GM12878 (cell line): ENCODE data around the gene METTL23. TPM values are rescaled to one million over a fixed set of nuclear protein-coding genes. Genes with fewer than 3 reads are reported as not detected.

Experiments
- ATAC-seq: fragments of 200-7000 bp; cut with Tn5 transposase; 3 replicates; pipeline ENCODE4 v1.9.1; 2020; ENCODE audit warnings: mild to moderate bottlenecking, moderate library complexity
- BruUV-seq: library from RNA; stranded (reverse); fragments of 400-500 nt; replicated peaks from 2 replicates; lab custom pipeline; 2021; lab: Mats Ljungman, UMichigan
- CTCF ChIA-PET: fragments of 300-600 bp; sonication (Branson Sonifier 250); formaldehyde crosslinking; extraction: SDS; loops from one replicate; lab custom pipeline; 2021; ENCODE audit warnings: inconsistent platforms; lab: Yijun Ruan, JAX
- POLR2A ChIA-PET: fragments of 350-600 bp; formaldehyde crosslinking; extraction: SDS; loops from one replicate; lab custom pipeline; 2021; ENCODE audit warnings: inconsistent platforms; lab: Charles Lee
- RAD21 ChIA-PET: fragments of 300-600 bp; sonication (Branson Sonifier 250); formaldehyde crosslinking; loops from one replicate; lab custom pipeline; 2023; ENCODE audit warnings: antibody characterized with exemption; ENCODE audit not compliant: unreplicated experiment; lab: Charles Lee
- SMC1A ChIA-PET: fragments of 300-600 bp; sonication (Branson Sonifier 250); formaldehyde crosslinking; loops from one replicate; lab custom pipeline; 2023; ENCODE audit not compliant: unreplicated experiment, uncharacterized antibody; lab: Charles Lee
- DNase-seq: peaks from one replicate; pipeline ENCODE4 v3.0.0-alpha.2; 2011; ENCODE audit warnings: low read depth, low spot score
- FAIRE-seq: peaks from 3 replicates; lab custom pipeline; 2011; peaks lifted over from hg19 to GRCh38; lab: Jason Lieb, UNC
- H2AFZ ChIP-seq: 2 replicates; pipeline ENCODE4 v1.6.0; 2011; ENCODE audit warnings: low read depth, low read length, control low read depth; ENCODE audit not compliant: control insufficient read depth
- H3K27ac ChIP-seq: 2 replicates; pipeline ENCODE4 v1.5.1; 2011; ENCODE audit warnings: control low read depth; ENCODE audit not compliant: control insufficient read depth, insufficient read depth
- H3K27me3 ChIP-seq, 2 experiments: replicated peaks in 1 of 2; 2 replicates each; pipeline versions ENCODE4 v1.6.0 to v1.6.1; 2011; ENCODE audit warnings: low read length in 1 of 2; ENCODE audit not compliant: control insufficient read depth in 2 of 2, insufficient read depth in 2 of 2
- H3K36me3 ChIP-seq, 2 experiments: 2 replicates each; pipeline ENCODE4 v1.5.1; 2011; ENCODE audit warnings: low read length in 1 of 2; ENCODE audit not compliant: control insufficient read depth in 2 of 2, insufficient read depth in 2 of 2
- H3K4me1 ChIP-seq: 2 replicates; pipeline ENCODE4 v1.6.1; 2011; ENCODE audit warnings: mild to moderate bottlenecking, low read length, moderate library complexity, mixed read lengths; ENCODE audit not compliant: control insufficient read depth, insufficient read depth
- H3K4me2 ChIP-seq: 2 replicates; pipeline ENCODE4 v1.6.0; 2011; ENCODE audit warnings: control low read depth; ENCODE audit not compliant: control insufficient read depth, insufficient read depth
- H3K4me3 ChIP-seq: fragments of 200-600 bp; sonication (generic); 2 replicates; pipeline ENCODE4 v1.5.1; 2016
- H3K79me2 ChIP-seq: 2 replicates; pipeline ENCODE4 v1.6.0; 2011; ENCODE audit warnings: low read length; ENCODE audit not compliant: control insufficient read depth, insufficient read depth
- H3K9ac ChIP-seq: 2 replicates; pipeline ENCODE4 v1.8.0; 2011; ENCODE audit warnings: low read length, control low read depth, mixed read lengths; ENCODE audit not compliant: control insufficient read depth, insufficient read depth
- H3K9me3 ChIP-seq: replicated peaks from 3 replicates; pipeline ENCODE4 v1.5.1; 2011; ENCODE audit warnings: mild to moderate bottlenecking, low read length; ENCODE audit not compliant: control insufficient read depth, insufficient read depth
- H4K20me1 ChIP-seq: 2 replicates; pipeline ENCODE4 v1.6.0; 2011; ENCODE audit not compliant: control insufficient read depth, insufficient read depth
- ATF7 ChIP-seq: fragments of 450-650 bp; IDR thresholded peaks from 2 replicates; pipeline ENCODE4 v1.6.1; 2016; ENCODE audit warnings: low read depth, mild to moderate bottlenecking
- BCL3 ChIP-seq: IDR thresholded peaks from 2 replicates; pipeline ENCODE4 v1.6.1; 2011; ENCODE audit warnings: borderline replicate concordance, low read depth, mild to moderate bottlenecking, moderate library complexity, low read length; ENCODE audit not compliant: insufficient read depth, poor library complexity, severe bottlenecking
- BRCA1 ChIP-seq: IDR thresholded peaks from 2 replicates; pipeline ENCODE4 v1.6.1; 2011; ENCODE audit warnings: low read depth, low read length, improper control_type of control experiment
- CEBPZ ChIP-seq: fragments of 150-350 bp; IDR thresholded peaks from 2 replicates; pipeline ENCODE4 v1.6.1; 2016; ENCODE audit warnings: low read depth, low read length
- CREM ChIP-seq: IDR thresholded peaks from 2 replicates; pipeline ENCODE4 v1.6.1; 2014; ENCODE audit warnings: antibody characterized with exemption, low read depth
- FOXK2 ChIP-seq: fragments of 450-650 bp; IDR thresholded peaks from 2 replicates; pipeline ENCODE4 v1.6.1; 2017; ENCODE audit warnings: mild to moderate bottlenecking, moderate library complexity
- PKNOX1 ChIP-seq: fragments of 450-650 bp; IDR thresholded peaks from 2 replicates; pipeline ENCODE4 v1.6.1; 2016; ENCODE audit warnings: mild to moderate bottlenecking
- POLR2AphosphoS2 ChIP-seq: IDR thresholded peaks from 2 replicates; pipeline ENCODE4 v1.6.1; 2011; ENCODE audit warnings: low read depth, mild to moderate bottlenecking, low read length, improper control_type of control experiment, moderate library complexity
- RAD21 ChIP-seq: IDR thresholded peaks from 2 replicates; pipeline ENCODE4 v1.6.1; 2011; ENCODE audit warnings: mild to moderate bottlenecking, low read depth, low read length, moderate library complexity; ENCODE audit not compliant: insufficient read depth
- REST ChIP-seq: IDR thresholded peaks from 2 replicates; pipeline ENCODE4 v1.6.1; 2012; ENCODE audit warnings: mild to moderate bottlenecking, low read depth, low read length
- SREBF1 ChIP-seq: IDR thresholded peaks from 2 replicates; pipeline ENCODE4 v1.6.1; 2012; ENCODE audit warnings: mild to moderate bottlenecking, low read length
- TCF7 ChIP-seq: IDR thresholded peaks from 2 replicates; pipeline ENCODE4 v1.6.1; 2014; ENCODE audit warnings: antibody characterized with exemption, borderline replicate concordance
- WGBS: methylation state at CpG from one replicate; pipeline ENCODE4 v1.1.6; 2016; ENCODE audit warnings: low lambda C conversion rate; ENCODE audit not compliant: insufficient replicate concordance, insufficient coverage; ENCODE audit errors: missing lambda C conversion rate; 5-methylcytosine and 5-hydroxymethylcytosine counted together
- in situ Hi-C: fragments of 300-500 bp; cut with MboI; formaldehyde crosslinking; loops from 9 replicates; pipeline ENCODE4 v1.14.3; 2018; ENCODE audit warnings: mixed read lengths
- intact Hi-C: fragments of 100-400 bp; cut with micrococcal nuclease; formaldehyde crosslinking; loops from one replicate; pipeline ENCODE4 v1.14.2; 2022; ENCODE audit not compliant: unreplicated experiment
- polyA plus RNA-seq, 11 experiments: library from polyadenylated mRNA; depleted of rRNA in 4 of 11; unstranded in 6 of 11; stranded (reverse) in 5 of 11; fragments of >200 nt; fragmentation: Nextera tagmentation in 4 of 11; fragmentation: Illumina TruSeq in 1 of 11; extraction: Ambion mirVana in 4 of 11; extraction: Trizol in 1 of 11; gene quantifications; 1 replicate in 1 of 11; 2 replicates in 10 of 11; pipeline versions ENCODE4 v1.2.1 to v1.2.3, GENCODE V29; 2011 to 2016; ENCODE audit warnings: inconsistent platforms in 2 of 11, missing spikeins in 2 of 11, low read depth in 1 of 11
- total RNA-seq, 4 experiments: library from RNA; depleted of rRNA in 3 of 4; stranded (reverse); fragments of >200 nt in 3 of 4; fragmentation: Illumina TruSeq in 1 of 4; extraction: Trizol in 1 of 4; gene quantifications; 2 replicates each; pipeline versions ENCODE4 v1.2.1 to v1.2.3, GENCODE V29; 2013 to 2021

The METTL23 gene
- total and polyA plus RNA-seq, 10 of the 15 experiments (the other 5 are each of a cell fraction or from before 2014, with no cell fraction given), result 25.6 to 61.5 (median 30.9) TPM

- no peak for TF ChIP-seq REST
- TF ChIP-seq BCL3, result no peak
Observed at GRCh38 chr17:76700617-76701470, 25.8 kb upstream of the METTL23 start (continued).

GRCh38 chr17:76701471-76701967 is 25.1 kb upstream of the METTL23 start:
- H4K20me1 ChIP-seq, result no peaks in the 10 kb centered on the region
- WGBS, result 78% methylated on average over 7 of the region's 11 CpGs
- no peak for TF ChIP-seq POLR2AphosphoS2
- no peak for TF ChIP-seq RAD21
- TF ChIP-seq PKNOX1, result no peak
- TF ChIP-seq CREM, result no peak
- TF ChIP-seq FOXK2, result no peak
- no peak for TF ChIP-seq TCF7
- TF ChIP-seq BRCA1, result no peak
- TF ChIP-seq ATF7, result no peak
- TF ChIP-seq SREBF1, result no peak
- no peak for TF ChIP-seq CEBPZ

More at GRCh38 chr17:76701471-76701967, 25.1 kb upstream of the METTL23 start:
- Histone ChIP-seq H3K27me3 (no peaks in the 10 kb centered on the region; a peak in 1 of 4 replicates), H3K4me3 (no peak overlapping the region), H2AFZ (no peak overlapping the region), H3K9ac (no peak overlapping the region), H3K9me3 (no peaks in the 10 kb centered on the region), H3K27ac (no peak overlapping the region), H3K4me2 (no peak overlapping the region), H3K4me1 (peaks cover 10% of the 10 kb centered on the region), H3K79me2 (no peaks in the 10 kb centered on the region), H3K36me3 (no peaks in the 10 kb centered on the region)
- intact Hi-C loops, result no loop called here
- no TSS peak for BruUV-seq
- in situ Hi-C loops, result no loop called here
- no peak for DNase-seq
- ChIA-PET RAD21 (no interaction called here), CTCF (interaction anchor here (1.7 to 1.8 kb wide), 2 partner anchors 13 to 20 kb away, joined by 5 to 8 read pairs; no protein-coding TSS in a partner anchor), SMC1A (interaction anchor here (1.8 kb wide), 1 partner anchor 13 kb away, joined by 3 read pairs; no protein-coding TSS in a partner anchor), POLR2A (no interaction called here)
- FAIRE-seq, result no peak
- no peak for ATAC-seq
